Testis (tissue), 3 donors: Measurements from ENCODE around the gene P2RY14. TPM values are rescaled to one million over a fixed set of nuclear protein-coding genes. Genes with fewer than 3 reads are reported as not detected.

ENCODE experiments used
- DNase-seq: peaks from one replicate; pipeline ENCODE4 v3.0.0-alpha.2; 2019
- H3K27ac ChIP-seq, 2 donors: fragments of 200-600 bp; sonication (generic); one replicate each; pipeline ENCODE4 v1.5.1; 2019
- H3K27me3 ChIP-seq: fragments of 200-600 bp; sonication (generic); one replicate; pipeline ENCODE4 v1.5.1; 2019
- H3K36me3 ChIP-seq: fragments of 200-600 bp; sonication (generic); one replicate; pipeline ENCODE4 v1.5.1; 2017; ENCODE audit warnings: low read depth; ENCODE audit errors: missing control alignments
- H3K4me1 ChIP-seq: fragments of 200-600 bp; sonication (generic); one replicate; pipeline ENCODE4 v1.5.1; 2019
- H3K4me3 ChIP-seq, 2 donors: fragments of 200-600 bp; sonication (generic); one replicate each; pipeline ENCODE4 v1.5.1; 2017 to 2019
- H3K9me3 ChIP-seq: fragments of 200-600 bp; sonication (generic); one replicate; pipeline ENCODE4 v1.5.1; 2017
- POLR2A ChIP-seq: fragments of 450-650 bp; IDR thresholded peaks from one replicate; pipeline ENCODE4 v1.6.1; 2017; ENCODE audit warnings: antibody characterized with exemption, mild to moderate bottlenecking, moderate library complexity
- WGBS, 2 donors: methylation state at CpG; one replicate each; pipeline ENCODE4 v1.1.5; 2018; 5-methylcytosine and 5-hydroxymethylcytosine counted together
- intact Hi-C: fragments of 100-400 bp; cut with DNase I; formaldehyde crosslinking; loops from one replicate; pipeline ENCODE4 v1.15.1; 2023; ENCODE audit warnings: low total_unique reads
- polyA plus RNA-seq: library from polyadenylated mRNA; stranded (reverse); fragments of 350-450 nt; fragmentation: Illumina TruSeq; extraction: RNeasy Lipid Tissue Mini Kit (QIAGEN cat#74804); gene quantifications from one replicate; pipeline ENCODE4 v1.2.3, GENCODE V29; 2014; ENCODE audit warnings: low read depth, low replicate concordance; ENCODE audit not compliant: insufficient read depth
- total RNA-seq, 2 donors: library from RNA; depleted of rRNA; stranded (reverse); fragments of >200 nt; gene quantifications; one replicate each; pipeline ENCODE4 v1.2.3, GENCODE V29; 2016
- TF ChIP-seq, protein P1 (sequence below), 3 experiments: fragments of 450-650 bp in 2 of 3; fragments of 200-600 bp in 1 of 3; sonication (generic) in 1 of 3; IDR thresholded peaks; one replicate each; pipeline ENCODE4 v1.5.1; 2016 to 2019; ENCODE audit warnings: antibody characterized with exemption in 3 of 3, mild to moderate bottlenecking in 2 of 3, moderate library complexity in 1 of 3

P2RY14 gene
- total and polyA plus RNA-seq, 3 donors from 2014 or later, result 0.47 to 0.79 (median 0.50) TPM

GRCh38 chr3:151213881-151214280, 64.5 kb downstream of the P2RY14 start:
- Histone ChIP-seq H3K27me3 (no peaks in the 10 kb centered on the region), H3K36me3 (no peaks in the 10 kb centered on the region), H3K9me3 (no peaks in the 10 kb centered on the region), H3K4me1 (no peaks in the 10 kb centered on the region), H3K4me3 (no peak overlapping the region), H3K27ac (no peak overlapping the region)
- DNase-seq, result no peak
- intact Hi-C loops, result no loop called here
- TF ChIP-seq POLR2A, result no peak
- TF ChIP-seq, protein P1, sequence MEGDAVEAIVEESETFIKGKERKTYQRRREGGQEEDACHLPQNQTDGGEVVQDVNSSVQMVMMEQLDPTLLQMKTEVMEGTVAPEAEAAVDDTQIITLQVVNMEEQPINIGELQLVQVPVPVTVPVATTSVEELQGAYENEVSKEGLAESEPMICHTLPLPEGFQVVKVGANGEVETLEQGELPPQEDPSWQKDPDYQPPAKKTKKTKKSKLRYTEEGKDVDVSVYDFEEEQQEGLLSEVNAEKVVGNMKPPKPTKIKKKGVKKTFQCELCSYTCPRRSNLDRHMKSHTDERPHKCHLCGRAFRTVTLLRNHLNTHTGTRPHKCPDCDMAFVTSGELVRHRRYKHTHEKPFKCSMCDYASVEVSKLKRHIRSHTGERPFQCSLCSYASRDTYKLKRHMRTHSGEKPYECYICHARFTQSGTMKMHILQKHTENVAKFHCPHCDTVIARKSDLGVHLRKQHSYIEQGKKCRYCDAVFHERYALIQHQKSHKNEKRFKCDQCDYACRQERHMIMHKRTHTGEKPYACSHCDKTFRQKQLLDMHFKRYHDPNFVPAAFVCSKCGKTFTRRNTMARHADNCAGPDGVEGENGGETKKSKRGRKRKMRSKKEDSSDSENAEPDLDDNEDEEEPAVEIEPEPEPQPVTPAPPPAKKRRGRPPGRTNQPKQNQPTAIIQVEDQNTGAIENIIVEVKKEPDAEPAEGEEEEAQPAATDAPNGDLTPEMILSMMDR (IDR thresholded peaks at IDR 0.05), result no peak
- WGBS, 2 donors, result 95 to 98% methylated on average over 5 of the region's 5 CpGs

GRCh38 chr3:151213151-151213550, 65.2 kb downstream of the P2RY14 start:
- no peaks in the 10 kb centered on the region for H3K27me3 ChIP-seq
- TF ChIP-seq, protein P1 (IDR thresholded peaks at IDR 0.05), result no peak
- TF ChIP-seq POLR2A, result no peak
- DNase-seq, result no peak
- H3K9me3 ChIP-seq, result no peaks in the 10 kb centered on the region
- no peak overlapping the region for H3K4me3 ChIP-seq
- no peak overlapping the region for H3K27ac ChIP-seq
- H3K36me3 ChIP-seq, result no peaks in the 10 kb centered on the region
- intact Hi-C loops, result no loop called here
- WGBS, 2 donors, result 83 to 87% methylated on average over 4 of the region's 4 CpGs
- no peaks in the 10 kb centered on the region for H3K4me1 ChIP-seq

DNA sequence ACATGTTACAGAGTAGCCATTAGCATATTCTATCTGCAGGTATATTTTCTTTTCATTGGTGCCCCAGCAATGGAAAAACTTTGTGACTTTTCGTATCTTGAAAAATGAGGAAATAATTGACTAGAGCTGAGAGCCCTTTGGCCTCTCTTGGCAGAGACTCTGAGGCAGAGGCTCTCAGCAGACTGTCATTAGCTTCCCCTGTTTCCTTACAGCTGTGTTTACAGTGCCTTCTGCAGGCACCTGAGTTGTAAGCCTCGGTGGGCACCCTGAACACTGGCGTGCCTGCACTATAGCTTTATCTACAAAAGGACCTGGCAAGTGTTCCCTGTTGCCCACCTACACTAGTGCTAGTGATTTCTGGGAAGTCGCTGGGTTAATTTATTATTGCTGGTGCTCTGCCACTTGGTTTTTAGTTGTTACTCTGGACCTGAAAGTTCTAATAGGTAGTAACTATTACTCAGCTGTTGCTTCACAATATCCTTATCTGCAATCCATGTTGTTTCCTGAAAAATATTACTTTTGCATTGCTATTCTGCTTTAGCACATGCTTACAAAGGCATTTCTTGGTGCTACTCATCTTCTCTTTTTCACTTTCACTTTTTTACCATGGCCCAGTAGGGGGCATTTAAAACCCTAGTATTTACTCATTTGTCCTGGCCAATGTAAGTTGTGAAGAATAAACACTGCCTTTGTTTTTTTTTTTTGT, 67.5 kb downstream of the P2RY14 start:
- DNase-seq, result no peak
- Histone ChIP-seq H3K27ac (no peak overlapping the region), H3K4me3 (no peak overlapping the region), H3K27me3 (no peaks in the 10 kb centered on the region), H3K4me1 (no peaks in the 10 kb centered on the region), H3K9me3 (no peaks in the 10 kb centered on the region), H3K36me3 (no peaks in the 10 kb centered on the region)
- TF ChIP-seq, protein P1 (IDR thresholded peaks at IDR 0.05), result no peak
- no peak for TF ChIP-seq POLR2A
- intact Hi-C loops, result no loop called here
- 76 to 77% methylated on average over 4 of the region's 4 CpGs for WGBS, 2 donors

DNA sequence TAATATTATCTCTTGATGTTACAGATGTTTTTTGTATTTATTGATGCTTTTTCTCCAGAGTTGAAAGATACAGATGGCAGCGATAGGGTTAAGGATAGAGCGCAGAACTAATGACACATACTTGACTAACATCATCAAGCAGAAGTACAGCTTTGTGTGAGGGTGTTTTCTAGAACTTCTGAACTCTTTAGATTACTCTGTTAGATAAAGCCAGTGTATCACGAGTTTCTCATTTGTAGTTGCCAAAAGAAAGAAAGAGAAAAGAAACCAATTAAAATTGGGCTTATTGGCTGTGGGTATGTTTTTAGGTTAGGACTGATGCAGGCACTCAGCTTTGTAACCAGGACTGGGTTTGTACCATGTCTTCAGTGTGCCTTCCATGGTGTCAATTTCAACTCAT, 68.7 kb downstream of the P2RY14 start:
- no peak overlapping the region for H3K4me3 ChIP-seq
- H3K9me3 ChIP-seq, result no peaks in the 10 kb centered on the region
- no peaks in the 10 kb centered on the region for H3K36me3 ChIP-seq
- no peaks in the 10 kb centered on the region for H3K27me3 ChIP-seq
- 90 to 91% methylated on average over 3 of the region's 3 CpGs for whole genome bisulfite sequencing, 2 donors
- DNase-seq, result no peak
- H3K27ac ChIP-seq, result no peak overlapping the region
- H3K4me1 ChIP-seq, result no peaks in the 10 kb centered on the region
- TF ChIP-seq POLR2A, result no peak
- TF ChIP-seq, protein P1 (IDR thresholded peaks at IDR 0.05), result no peak
- intact Hi-C loops, result no loop called here

- Histone ChIP-seq H3K27me3 (no peaks in the 10 kb centered on the region), H3K4me3 (no peak overlapping the region), H3K27ac (no peak overlapping the region), H3K4me1 (no peaks in the 10 kb centered on the region), H3K36me3 (no peaks in the 10 kb centered on the region), H3K9me3 (no peaks in the 10 kb centered on the region)
- 84 to 90% methylated on average over 3 of the region's 3 CpGs for WGBS, 2 donors
- intact Hi-C loops, result no loop called here
- DNase-seq, result no peak
- TF ChIP-seq, protein P1 (IDR thresholded peaks at IDR 0.05), result no peak
- TF ChIP-seq POLR2A, result no peak
Measured at GRCh38 chr3:151206201-151206600, 72.1 kb downstream of the P2RY14 start.
